Nephron progenitor cell (in vitro differentiated cells): Measurements from ENCODE around the gene FH.

Experiments used
- DNase-seq: peaks from one replicate; pipeline ENCODE4 v3.0.0; 2021
- H3K27ac Mint-ChIP-seq: 2 replicates; pipeline ENCODE4 v1.8.0; 2021; ENCODE audit warnings: mild to moderate bottlenecking, moderate library complexity, mixed read lengths
- H3K27me3 Mint-ChIP-seq: 2 replicates; pipeline ENCODE4 v1.8.0; 2021; ENCODE audit warnings: mild to moderate bottlenecking, low read depth, mixed read lengths; ENCODE audit not compliant: poor library complexity
- H3K36me3 Mint-ChIP-seq: 2 replicates; pipeline ENCODE4 v1.8.0; 2021; ENCODE audit warnings: low read depth, mixed read lengths
- H3K4me1 Mint-ChIP-seq: 2 replicates; pipeline ENCODE4 v1.8.0; 2021; ENCODE audit warnings: mixed read lengths
- H3K4me3 Mint-ChIP-seq: 2 replicates; pipeline ENCODE4 v1.8.0; 2021; ENCODE audit warnings: mild to moderate bottlenecking, moderate library complexity, mixed read lengths
- H3K9me3 Mint-ChIP-seq: 2 replicates; pipeline ENCODE4 v1.8.0; 2021; ENCODE audit warnings: mild to moderate bottlenecking, moderate library complexity, mixed read lengths
- CTCF ChIP-seq: fragments of 200-600 bp; sonication (generic); IDR thresholded peaks from 2 replicates; pipeline ENCODE4 v1.5.0; 2021; ENCODE audit warnings: antibody characterized with exemption

FH gene

GRCh38 chr1:241479294-241479693 is 40.3 kb downstream of the FH start:
- DNase-seq = no peak
- no peaks in the 10 kb centered on the region for H3K27me3 Mint-ChIP-seq
- H3K4me1 Mint-ChIP-seq = no peaks in the 10 kb centered on the region
- no peak for TF ChIP-seq CTCF
- no peak overlapping the region for H3K27ac Mint-ChIP-seq
- H3K36me3 Mint-ChIP-seq = no peaks in the 10 kb centered on the region
- no peaks in the 10 kb centered on the region for H3K9me3 Mint-ChIP-seq
- H3K4me3 Mint-ChIP-seq = no peak overlapping the region

GRCh38 chr1:241475671-241476070 is 43.9 kb downstream of the FH start:
- no peak for TF ChIP-seq CTCF
- no peak for DNase-seq
- Mint-ChIP-seq H3K4me1 (no peaks in the 10 kb centered on the region), H3K9me3 (no peaks in the 10 kb centered on the region), H3K4me3 (no peak overlapping the region), H3K36me3 (no peaks in the 10 kb centered on the region), H3K27ac (no peak overlapping the region), H3K27me3 (no peaks in the 10 kb centered on the region)

- Mint-ChIP-seq H3K27me3 (no peaks in the 10 kb centered on the region), H3K27ac (no peak overlapping the region), H3K9me3 (no peaks in the 10 kb centered on the region)
Measured at GRCh38 chr1:241473026-241473425, 46.5 kb downstream of the FH start.

GRCh38 chr1:241470908-241471590 is 48.5 kb downstream of the FH start:
- no peak for DNase-seq
- no peak for TF ChIP-seq CTCF
- no peak overlapping the region for H3K4me3 Mint-ChIP-seq
- no peak overlapping the region for H3K27ac Mint-ChIP-seq
- no peaks in the 10 kb centered on the region for H3K36me3 Mint-ChIP-seq
- H3K27me3 Mint-ChIP-seq = no peaks in the 10 kb centered on the region
- H3K4me1 Mint-ChIP-seq = peaks cover 14% of the 10 kb centered on the region
- peaks cover 10% of the 10 kb centered on the region for H3K9me3 Mint-ChIP-seq

More at GRCh38 chr1:241473026-241473425, 46.5 kb downstream of the FH start:
- Mint-ChIP-seq H3K4me1 (no peaks in the 10 kb centered on the region), H3K4me3 (no peak overlapping the region), H3K36me3 (no peaks in the 10 kb centered on the region)
- DNase-seq = no peak
- TF ChIP-seq CTCF = no peak

GRCh38 chr1:241470361-241470760 is 49.2 kb downstream of the FH start:
- TF ChIP-seq CTCF = no peak
- Mint-ChIP-seq H3K9me3 (peaks cover 15% of the 10 kb centered on the region), H3K4me3 (no peak overlapping the region), H3K27me3 (no peaks in the 10 kb centered on the region), H3K27ac (no peak overlapping the region), H3K36me3 (no peaks in the 10 kb centered on the region), H3K4me1 (peaks cover 14% of the 10 kb centered on the region)
- no peak for DNase-seq

- DNase-seq = no peak
- no peak overlapping the region for H3K27ac Mint-ChIP-seq
- no peak overlapping the region for H3K4me3 Mint-ChIP-seq
- TF ChIP-seq CTCF = no peak
- H3K9me3 Mint-ChIP-seq = peaks cover 15% of the 10 kb centered on the region
- H3K27me3 Mint-ChIP-seq = no peaks in the 10 kb centered on the region
- H3K36me3 Mint-ChIP-seq = no peaks in the 10 kb centered on the region
- peaks cover 14% of the 10 kb centered on the region for H3K4me1 Mint-ChIP-seq
Measured at GRCh38 chr1:241465673-241466072, 53.9 kb downstream of the FH start.
